GM12872 (cell line): ENCODE measurements around the gene TYMP.

Experiments
- CTCF ChIP-seq: IDR thresholded peaks from 3 replicates; pipeline ENCODE4 v1.5.1; 2011; ENCODE audit warnings: low read depth, mild to moderate bottlenecking, low read length, moderate library complexity; ENCODE audit not compliant: insufficient read depth

TYMP gene

GRCh38 chr22:50502096-50502495, 27.7 kb downstream of the TYMP start:
- no peak for TF ChIP-seq CTCF

- TF ChIP-seq CTCF = no peak
These were observed 29.4 kb downstream of the TYMP start for GRCh38 chr22:50500452-50500851.

- peak; percentile 77 for TF ChIP-seq CTCF
These were observed 31.4 kb downstream of the TYMP start for GRCh38 chr22:50498322-50498890.

- no peak for TF ChIP-seq CTCF
These were observed 32.7 kb downstream of the TYMP start for GRCh38 chr22:50497093-50497492.

GRCh38 chr22:50490531-50491308, 39.1 kb downstream of the TYMP start:
- TF ChIP-seq CTCF = no peak

- no peak for TF ChIP-seq CTCF
These were observed 40.2 kb downstream of the TYMP start for GRCh38 chr22:50489363-50490243.

- no peak for TF ChIP-seq CTCF
These were observed 40.9 kb downstream of the TYMP start for GRCh38 chr22:50488886-50489285.
